NK-92 (cell line): ENCODE data around the gene RSU1.

Source experiments
- DNase-seq: peaks from one replicate; lab custom pipeline; 2025; ENCODE audit not compliant: unreplicated experiment; lab: John Stamatoyannopoulos, UW

The RSU1 gene

DNA sequence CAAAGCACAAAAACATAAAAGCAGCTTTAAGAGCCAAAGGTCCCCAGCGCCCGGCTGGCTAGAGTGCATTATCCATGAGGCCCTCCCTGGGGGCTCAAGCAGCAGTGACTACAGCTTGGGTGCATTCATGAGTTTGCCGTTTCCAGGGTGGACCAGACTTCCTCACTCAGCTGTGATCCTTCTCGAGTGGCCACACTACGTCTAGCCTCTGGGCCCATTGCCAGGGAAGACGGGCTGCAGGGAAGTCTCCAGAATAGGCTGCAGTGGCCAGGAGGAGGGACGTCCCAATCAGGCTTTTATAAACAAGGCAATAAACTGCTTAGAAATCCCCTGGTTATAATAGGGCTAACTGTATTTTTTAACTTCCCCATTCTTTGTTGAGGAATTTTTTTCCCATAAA is 206.2 kb downstream of the RSU1 start:
- DNase-seq: no peak

DNA sequence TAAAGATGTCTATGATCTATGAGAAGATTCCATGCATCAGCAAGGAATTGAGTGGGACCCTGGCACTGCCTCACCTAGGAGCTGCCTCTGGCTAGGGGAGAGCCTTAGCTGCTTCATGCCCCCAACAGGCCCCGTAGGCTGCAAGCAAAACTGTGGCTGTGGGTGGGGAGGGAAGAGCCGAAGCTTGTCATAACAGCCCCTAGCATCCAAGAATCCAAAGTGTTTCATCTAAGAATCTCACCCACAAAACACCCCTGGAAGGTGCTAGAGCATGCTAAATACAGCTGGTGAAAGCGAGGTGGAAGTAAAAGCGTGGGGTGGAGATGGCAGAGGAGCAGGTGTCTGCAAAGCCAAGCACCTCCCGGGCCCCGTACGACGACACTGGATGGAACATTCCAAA is 208.0 kb downstream of the RSU1 start:
- DNase-seq: no peak

DNA sequence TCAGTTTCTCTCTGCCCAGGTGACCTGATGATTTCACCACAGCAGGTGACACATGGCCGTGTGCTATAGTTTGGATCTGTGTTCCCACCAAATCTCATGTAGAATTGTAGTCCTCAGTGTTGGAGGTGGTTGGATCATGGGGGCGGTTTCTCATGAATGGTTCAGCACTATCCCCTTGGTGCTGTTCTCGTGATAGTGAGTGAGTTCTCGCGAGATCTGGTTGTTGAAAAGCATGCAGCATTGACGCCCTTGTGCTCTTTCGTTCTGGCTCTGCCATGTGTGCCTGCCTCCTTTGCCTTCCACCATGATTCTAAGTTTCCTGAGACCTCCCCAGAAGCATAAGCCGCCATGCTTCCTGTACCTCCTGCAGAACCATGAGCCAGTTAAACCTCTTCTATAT is 210.3 kb downstream of the RSU1 start:
- no peak for DNase-seq

DNA sequence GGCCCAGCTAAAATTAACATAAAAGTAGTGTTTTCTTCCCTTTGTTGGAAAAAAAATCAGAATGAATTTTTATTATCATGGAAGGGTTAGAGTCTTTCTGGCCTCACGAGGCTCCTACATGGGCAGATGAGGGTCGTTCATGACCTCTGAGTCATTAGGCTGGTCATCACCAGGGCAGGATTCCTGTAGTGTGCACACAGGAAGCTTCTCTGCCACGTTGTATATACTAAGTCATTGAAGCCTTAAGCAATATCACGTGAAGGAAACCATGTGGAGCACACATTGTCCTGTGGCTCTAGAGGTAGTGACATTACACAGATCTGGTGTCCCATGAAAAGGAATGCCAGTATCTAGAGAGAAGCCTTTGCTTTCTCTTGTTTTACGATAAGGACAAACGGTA is 210.8 kb downstream of the RSU1 start:
- no peak for DNase-seq

DNA sequence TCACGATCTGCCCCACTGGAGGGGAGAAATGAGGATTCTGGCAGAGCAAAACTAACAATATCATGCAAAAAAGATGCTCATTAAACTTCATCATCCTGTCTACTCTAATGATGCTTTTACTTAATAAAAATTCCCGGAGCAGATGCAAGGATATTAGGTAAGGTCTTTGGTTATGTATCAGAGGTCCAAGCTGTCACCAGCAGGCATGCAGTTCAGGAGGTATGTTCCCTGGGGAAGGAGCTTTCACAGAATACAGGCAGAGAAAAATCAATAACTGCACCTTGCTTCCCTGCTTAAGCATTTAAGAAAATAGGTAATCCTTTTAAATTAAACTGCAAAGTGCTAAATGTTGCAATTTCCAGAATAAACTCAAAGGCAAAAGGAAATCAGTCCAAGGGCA is 213.9 kb downstream of the RSU1 start:
- no peak for DNase-seq

DNA sequence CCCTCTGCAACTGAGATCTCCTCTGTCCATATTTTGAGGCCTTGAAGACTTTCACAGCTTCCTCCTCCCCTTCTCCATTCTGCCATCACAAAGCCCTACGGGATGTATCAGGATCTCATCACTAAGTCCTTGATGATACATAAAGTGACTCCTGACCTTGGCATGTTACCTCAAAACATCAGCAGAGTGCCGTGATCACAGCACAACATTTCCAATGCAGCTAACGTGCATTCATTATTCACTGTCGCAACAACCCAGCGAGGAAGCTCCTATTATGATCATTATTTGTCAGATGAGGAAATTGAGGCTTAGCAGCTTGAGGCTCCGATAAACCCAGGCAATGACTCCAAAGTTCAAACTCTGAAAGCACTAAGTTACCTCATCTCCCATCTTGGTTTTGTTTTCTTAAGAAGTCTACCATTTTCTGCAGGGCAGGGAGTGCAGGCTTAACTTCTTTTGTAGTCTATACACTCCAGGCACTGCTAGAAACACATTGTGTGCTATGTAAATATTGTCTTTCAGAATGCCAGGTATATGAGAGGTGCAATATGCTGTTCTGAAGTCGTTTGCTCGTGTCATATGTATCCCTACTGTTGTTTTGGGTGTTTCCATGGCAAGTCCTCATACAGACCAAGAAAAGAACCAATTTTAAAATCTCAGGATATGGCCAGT is 215.0 kb downstream of the RSU1 start:
- DNase-seq: no peak

DNA sequence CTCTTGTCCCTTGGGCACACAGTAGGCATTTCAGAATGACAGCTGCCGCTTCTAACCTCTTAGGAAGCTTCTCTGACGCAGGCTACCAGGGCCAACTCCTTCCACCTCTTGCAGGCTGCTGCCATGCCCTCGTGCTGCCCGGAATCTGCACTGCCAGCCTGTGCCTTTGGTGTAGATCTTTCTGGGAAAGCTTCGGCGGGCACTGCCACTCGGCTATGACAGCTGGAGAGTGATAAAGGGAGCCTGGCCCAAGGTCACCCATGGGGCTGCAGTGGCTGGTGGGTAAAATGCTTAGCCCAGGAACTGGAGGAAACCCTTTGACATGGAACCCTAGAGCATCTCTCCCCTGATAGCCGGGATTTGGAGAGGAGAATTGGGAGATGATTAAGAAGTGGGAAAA is 217.6 kb downstream of the RSU1 start:
- DNase-seq: no peak

DNA sequence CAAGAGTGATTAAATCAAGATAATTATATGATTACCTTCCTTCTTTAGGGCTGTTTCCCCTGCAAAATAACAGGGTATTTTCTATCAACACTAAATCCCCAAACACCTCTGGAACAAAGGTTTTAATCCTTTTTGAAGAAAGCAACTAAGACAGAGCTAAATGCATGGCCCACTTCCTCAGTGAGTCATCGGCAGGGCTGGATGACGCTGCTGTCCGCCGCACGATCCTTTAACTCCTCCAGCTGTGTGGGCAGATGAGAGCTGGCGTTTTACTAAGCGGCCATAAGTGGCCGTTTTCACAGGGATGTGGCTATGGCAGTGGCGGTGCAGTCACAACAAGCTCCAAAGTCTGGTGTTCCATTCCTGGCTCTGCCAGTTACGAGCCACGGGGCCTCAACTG is 219.6 kb downstream of the RSU1 start:
- no peak for DNase-seq

DNA sequence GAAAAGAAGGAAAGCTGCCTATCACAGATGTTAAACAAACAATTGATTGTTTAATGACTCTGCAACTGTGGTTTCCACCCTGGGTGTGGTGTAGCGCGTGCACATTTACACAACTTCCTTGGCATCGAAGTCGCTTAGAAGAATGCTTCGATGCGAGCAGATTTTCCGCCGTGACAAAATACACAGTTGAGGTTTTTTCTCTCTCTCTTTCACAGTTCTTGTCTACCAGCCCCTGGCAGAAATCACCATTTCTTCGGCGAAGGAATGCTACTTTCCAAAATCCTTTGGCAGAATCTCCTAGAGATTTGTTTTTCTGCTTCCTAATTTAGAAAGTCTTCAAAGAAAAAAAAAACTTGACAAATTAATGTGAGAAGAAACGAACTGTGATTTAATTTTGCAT is 224.8 kb downstream of the RSU1 start:
- no peak for DNase-seq

DNA sequence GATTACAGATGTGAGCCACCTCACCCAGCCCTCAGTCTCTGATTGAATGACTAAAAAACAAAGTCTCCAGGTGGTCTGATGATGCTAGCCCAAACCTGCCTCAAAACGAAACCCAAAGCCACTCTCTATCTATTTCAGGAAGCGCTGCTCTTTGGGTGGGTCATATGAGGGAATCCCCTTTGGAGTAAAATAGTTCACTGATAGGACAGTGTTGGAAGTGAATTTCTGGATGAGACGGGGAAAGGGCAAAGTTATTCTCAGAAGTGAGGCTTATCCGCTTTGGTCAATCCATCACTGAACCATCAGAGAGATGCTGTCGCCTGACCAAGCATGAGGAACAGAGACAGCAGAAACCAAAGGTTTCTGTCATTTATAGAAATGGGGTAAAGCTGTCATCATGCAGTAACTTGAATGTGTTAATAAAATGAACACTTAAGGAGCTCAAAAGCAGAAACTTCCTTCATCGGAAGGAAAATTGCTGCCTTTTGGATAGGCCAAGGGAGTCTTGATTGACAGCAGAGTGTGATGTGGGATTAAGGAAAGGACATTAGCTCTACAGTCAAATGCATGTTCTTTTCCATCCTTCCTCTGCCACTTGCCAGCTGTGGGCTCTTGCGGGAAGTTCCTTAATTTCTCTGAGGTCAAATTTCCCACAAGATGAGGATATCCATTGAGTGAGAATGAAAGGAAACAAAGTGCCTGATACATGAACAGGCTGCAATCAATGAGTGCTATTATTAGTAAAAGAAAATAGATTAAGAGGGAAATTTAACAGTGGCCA is 230.7 kb downstream of the RSU1 start:
- DNase-seq: no peak

DNA sequence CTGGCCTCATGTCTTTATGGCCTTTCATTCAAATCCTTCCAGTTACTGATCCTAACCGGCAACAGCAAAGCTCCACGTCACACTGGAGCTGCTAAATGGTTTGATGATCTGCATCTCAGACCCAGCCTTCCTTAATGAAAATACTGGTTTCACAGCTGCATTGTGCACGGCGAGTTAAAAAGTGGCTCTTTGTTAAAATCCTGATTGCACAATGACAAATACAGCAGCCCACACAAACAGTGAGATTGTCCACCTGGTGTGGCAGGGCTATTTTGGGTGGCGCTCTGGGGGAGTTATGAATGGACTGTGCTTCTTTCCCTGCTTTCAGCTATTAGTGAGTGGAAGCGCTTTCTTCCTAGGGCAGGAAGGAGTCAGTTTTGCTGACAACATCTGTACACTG is 232.1 kb downstream of the RSU1 start:
- no peak for DNase-seq

DNA sequence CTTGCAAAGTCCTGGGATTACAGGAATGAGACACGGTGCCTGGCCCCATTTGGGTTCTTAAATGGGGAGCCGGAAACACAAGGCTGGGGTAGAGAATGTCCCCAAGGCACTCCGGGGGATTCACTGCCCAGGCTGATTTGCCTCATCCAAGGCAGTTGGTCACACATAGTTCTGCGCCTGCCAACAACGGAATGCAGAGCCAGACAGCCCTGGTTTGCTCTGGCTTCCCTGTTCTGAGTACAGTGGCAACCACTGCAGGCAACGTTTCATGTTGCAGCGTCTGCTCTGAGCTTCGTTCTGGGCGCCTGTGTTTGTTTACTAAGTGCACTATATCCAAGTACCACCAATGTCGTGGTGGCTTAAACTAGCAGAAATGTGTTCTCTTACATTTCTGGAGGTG is 233.8 kb downstream of the RSU1 start:
- no peak for DNase-seq

DNA sequence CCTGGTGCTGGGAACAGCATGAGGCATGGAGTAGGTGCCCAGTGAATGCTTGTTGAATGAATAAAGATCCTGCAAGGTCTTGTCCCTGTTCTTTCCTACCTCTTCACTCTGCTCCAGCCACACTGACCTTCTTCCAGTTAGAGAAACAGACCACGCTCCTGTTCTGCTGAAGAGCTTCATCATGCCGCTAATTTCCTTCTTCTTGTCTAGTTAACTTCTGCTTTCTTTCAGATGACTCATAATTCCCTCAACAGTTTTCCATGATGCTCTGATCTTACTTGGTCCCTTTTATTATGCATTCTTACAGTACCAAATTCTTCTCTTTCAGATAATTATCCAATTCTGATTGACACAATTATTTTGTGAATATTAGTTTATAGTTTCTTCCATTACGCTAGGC is 236.0 kb downstream of the RSU1 start:
- DNase-seq: no peak

DNA sequence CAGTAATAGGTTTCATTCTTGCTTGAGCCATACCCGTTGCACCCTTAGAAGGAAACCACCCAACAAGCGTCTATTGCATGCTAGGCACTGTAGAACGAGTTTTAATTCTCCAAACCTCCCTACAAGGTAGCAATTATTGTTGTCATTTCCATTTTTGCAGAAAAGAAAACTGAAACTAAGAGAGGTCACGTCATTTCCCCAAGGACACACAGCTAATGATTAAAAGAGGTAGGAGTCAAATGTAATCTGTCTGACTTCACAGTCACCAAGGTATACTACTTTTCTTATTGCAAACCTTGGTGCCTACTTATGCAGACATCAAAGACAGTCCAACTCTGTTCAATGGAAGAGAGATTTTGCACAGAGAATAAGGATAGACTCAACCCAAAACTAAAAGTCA is 246.5 kb downstream of the RSU1 start:
- no peak for DNase-seq

DNA sequence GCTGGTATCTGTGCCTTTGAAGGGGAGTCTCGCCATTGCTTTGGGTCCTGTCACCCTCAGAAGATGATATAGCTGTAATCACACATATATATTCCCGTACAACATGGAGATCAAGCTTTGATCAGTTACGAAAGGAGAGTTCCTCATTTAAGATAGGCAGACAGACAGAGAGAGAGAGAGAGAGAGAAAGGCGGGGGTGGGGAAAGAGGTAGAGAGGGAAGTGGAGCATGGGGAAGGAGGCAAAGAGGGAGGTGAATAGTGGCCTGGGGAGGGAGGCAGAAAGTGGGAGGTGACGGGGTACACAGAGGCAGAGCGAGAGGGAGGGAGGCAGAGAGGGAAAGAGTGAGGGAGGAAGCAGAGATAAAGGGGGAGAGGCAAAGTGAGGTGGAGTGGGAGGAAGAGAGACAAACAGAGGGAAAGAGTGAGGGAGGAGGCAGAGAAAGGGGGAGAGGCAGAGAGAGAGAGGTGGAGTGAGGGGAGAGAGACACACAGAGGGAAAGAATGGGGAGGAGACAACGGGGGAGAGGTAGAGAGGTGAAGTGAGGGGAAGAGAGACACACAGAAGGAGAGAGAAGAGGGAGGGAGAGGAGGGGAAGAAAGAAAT is 250.9 kb downstream of the RSU1 start:
- no peak for DNase-seq

DNA sequence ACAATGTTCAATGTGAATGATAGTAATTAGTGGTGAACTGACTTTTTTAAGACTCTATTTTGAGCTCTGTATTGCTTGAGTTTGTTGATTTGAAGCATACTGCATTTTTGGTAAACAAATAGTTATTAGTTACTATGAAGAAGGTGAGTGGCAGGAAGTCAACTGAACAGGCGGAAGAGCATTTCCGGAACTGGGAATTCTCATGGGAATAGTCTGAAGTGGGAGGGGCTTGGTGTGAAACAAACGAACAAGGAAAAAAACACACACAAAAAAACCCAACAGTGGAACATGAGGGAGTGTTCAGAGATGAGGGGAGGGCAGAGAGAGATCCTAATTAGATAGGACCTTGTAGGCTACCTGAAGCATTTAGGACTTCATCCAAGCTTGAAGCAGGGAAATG is 251.6 kb downstream of the RSU1 start:
- DNase-seq: no peak

DNA sequence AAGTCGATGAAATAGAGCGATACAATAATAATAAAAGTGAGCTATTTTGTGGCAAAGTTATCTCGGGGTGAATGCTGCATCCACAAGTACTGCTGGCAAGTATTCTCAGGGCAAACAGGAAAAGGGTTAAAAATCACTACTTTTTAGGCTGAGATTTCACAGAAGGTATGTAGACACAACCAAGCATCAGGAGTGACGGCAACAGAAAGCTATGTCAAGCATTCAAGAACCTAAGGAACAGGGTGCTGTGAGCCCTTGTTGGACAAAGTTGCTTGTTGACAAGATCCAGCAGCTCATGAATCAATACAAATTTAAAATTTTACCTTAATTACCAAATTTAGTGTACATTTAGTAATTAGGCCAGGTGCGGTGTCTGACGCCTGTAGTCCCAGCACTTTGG is 254.3 kb downstream of the RSU1 start:
- DNase-seq: no peak

DNA sequence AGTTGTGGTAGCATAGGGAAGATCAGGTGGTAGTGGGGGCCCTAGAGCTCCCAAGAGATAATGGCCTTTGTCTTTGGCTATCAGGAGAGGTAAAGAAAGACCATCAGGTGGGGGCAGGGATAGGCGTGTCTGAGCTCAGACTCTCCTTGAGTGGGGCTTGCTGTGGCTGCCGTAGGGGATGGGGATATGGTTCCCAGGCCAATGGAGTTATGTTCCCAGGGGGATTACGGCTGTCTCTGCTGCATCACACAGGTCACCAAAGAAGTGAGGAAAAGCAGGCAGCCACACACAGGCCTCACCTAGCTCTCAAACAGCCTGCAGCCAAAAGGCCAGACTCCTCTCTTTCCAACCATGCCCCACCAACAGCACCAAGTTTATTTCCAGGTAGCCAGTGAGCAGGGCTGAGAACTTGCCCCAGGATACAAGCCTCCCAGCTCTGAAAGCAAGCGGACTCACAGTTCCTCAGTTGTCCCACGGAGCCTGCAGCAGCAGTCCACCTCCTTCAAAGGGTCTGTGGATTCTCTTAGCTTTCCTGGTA is 257.9 kb downstream of the RSU1 start:
- DNase-seq: no peak

DNA sequence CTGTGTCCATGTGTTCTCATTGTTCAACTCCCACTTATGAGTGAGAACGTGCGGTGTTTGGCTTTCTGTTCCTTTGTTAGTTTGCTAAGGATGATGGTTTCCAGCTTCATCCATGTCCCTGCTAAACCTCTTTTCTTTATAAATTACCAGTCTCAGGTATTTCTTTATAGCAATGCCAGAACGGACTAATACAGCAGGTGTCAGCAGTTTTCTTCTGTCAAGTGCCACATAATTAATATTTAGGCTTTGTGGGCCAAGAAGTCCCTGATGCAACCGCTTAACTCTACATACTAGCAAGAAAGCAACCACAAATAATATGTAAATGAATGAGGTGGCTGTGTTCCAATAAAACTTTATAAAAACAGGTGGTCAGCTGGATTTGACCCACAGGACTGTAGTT is 269.3 kb downstream of the RSU1 start:
- no peak for DNase-seq

DNA sequence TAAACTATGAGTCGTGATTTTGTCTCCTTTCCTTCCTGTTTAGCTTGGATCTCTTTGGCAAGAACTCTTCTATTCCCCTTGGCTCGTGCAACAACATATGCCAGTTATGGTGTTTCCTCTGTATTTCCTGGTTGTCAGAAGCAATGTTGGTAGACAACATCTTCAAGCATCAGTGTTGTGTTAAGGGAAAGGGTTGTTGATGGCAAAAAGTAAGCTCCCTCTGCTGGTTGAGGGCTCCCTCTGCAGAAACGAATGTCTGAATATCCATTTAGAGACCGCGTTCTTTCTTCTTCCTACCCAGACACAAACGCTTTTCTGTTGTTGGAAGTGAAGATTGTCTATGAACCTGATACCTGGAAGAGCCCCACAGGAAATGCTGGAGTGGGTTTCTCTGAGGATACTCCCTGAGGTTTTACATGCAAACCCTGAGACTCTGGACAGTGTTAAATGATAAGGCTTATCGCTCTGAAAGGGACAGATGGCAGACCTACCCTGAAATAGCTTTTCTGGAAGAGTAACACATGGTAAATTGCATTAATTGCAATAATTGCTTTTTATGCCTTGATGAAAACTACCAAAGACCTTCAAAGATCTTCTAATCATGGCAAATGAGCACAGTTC is 272.0 kb downstream of the RSU1 start:
- no peak for DNase-seq

DNA sequence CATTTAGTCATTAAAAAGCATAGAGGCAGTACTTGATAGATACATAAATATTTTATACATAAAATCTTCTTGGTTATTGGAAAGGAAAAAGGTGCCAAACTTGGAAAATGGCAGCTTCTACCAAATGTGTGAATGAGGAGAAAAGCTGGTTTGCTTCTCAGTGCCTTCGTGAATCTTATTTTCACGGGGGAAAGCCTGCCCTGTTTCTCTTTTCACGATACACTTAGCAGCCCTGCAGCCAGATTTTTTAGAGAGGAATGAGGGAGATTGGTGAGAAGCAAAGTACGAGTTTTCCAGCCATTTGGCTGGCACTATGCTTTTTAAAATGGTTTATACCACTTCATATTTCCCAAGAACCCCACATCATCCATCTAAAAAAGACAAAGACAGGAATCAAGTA is 272.6 kb downstream of the RSU1 start:
- DNase-seq: no peak

DNA sequence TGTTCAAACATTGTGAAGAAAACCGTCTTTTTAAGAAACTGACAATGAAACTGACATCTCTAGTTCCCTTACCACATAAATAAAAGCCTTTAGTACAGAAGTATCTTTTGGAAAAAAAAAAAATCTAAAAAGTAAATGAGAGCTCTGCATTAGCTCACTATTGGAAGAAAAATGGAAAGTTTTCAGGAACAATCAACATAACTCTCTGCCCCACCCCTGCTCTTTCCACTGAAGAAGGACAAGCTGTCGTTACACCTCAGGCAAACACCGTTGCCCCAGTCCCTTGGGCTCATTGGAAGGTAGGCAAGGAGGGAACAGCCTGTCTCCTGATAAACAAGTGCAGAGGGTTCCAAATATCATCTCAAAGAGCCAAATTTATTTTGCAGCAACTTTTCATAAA is 273.1 kb downstream of the RSU1 start:
- DNase-seq: no peak
